Vagina (tissue), 2 donors: ENCODE results near the gene SUGP2. TPM values are rescaled to one million over a fixed set of nuclear protein-coding genes. Genes with fewer than 3 reads are reported as not detected.

ENCODE experiments used
- DNase-seq, 2 donors: peaks; one replicate each; pipeline ENCODE4 v3.0.0-alpha.2; 2017; ENCODE audit errors: extremely low spot score in 2 of 2
- H3K27ac ChIP-seq: fragments of 200-600 bp; sonication (generic); one replicate; pipeline ENCODE4 v1.5.1; 2019
- H3K27me3 ChIP-seq: fragments of 200-600 bp; sonication (generic); one replicate; pipeline ENCODE4 v1.5.1; 2019
- H3K36me3 ChIP-seq, 2 donors: fragments of 200-600 bp; sonication (generic); one replicate each; pipeline ENCODE4 v1.5.1; 2017 to 2019
- H3K4me1 ChIP-seq: fragments of 200-600 bp; sonication (generic); one replicate; pipeline ENCODE4 v1.5.1; 2019
- H3K4me3 ChIP-seq, 2 donors: fragments of 200-600 bp; sonication (generic); 1 replicate in 1 of 2; 2 replicates in 1 of 2; pipeline ENCODE4 v1.5.1; 2016 to 2019
- H3K9me3 ChIP-seq: fragments of 200-600 bp; sonication (generic); one replicate; pipeline ENCODE4 v1.5.1; 2019
- CTCF ChIP-seq, 3 experiments: fragments of 450-650 bp in 2 of 3; fragments of 200-600 bp in 1 of 3; sonication (generic) in 1 of 3; IDR thresholded peaks; one replicate each; pipeline ENCODE4 v1.5.1; 2017 to 2019; ENCODE audit warnings: antibody characterized with exemption in 3 of 3, mild to moderate bottlenecking in 2 of 3, moderate library complexity in 2 of 3
- POLR2A ChIP-seq, 2 donors: fragments of 450-650 bp; IDR thresholded peaks; one replicate each; pipeline ENCODE4 v1.6.1; 2017; ENCODE audit warnings: antibody characterized with exemption in 2 of 2, mild to moderate bottlenecking in 2 of 2, moderate library complexity in 2 of 2
- POLR2AphosphoS5 ChIP-seq, 2 donors: sonication (generic); formaldehyde crosslinking; IDR thresholded peaks; one replicate each; pipeline ENCODE4 v1.9.0; 2017; ENCODE audit warnings: antibody characterized with exemption in 2 of 2, mild to moderate bottlenecking in 2 of 2, low read depth in 1 of 2; ENCODE audit not compliant: insufficient read depth in 1 of 2
- intact Hi-C: fragments of 100-400 bp; cut with DNase I; formaldehyde crosslinking; loops from one replicate; pipeline ENCODE4 v1.15.1; 2023
- total RNA-seq: library from RNA; depleted of rRNA; stranded (reverse); fragments of >200 nt; gene quantifications from one replicate; pipeline ENCODE4 v1.2.3, GENCODE V29; 2016

Gene SUGP2
- total RNA-seq, 1 donor from 2014 or later, result 57.9 TPM

GRCh38 chr19:19076476-19076875, 43.2 kb upstream of the SUGP2 start:
- H3K4me1 ChIP-seq, result no peaks in the 10 kb centered on the region
- no peak for DNase-seq
- no peaks in the 10 kb centered on the region for H3K27me3 ChIP-seq
- H3K9me3 ChIP-seq, result no peaks in the 10 kb centered on the region
- no peaks in the 10 kb centered on the region for H3K36me3 ChIP-seq
- no peak overlapping the region for H3K4me3 ChIP-seq
- no peak overlapping the region for H3K27ac ChIP-seq
- no peak for TF ChIP-seq POLR2AphosphoS5 (IDR thresholded peaks at IDR 0.05; ENCODE audit: insufficient read depth in 1 of 2, low read depth in 1 of 2)
- intact Hi-C loops, result no loop called here

- Histone ChIP-seq H3K36me3 (no peaks in the 10 kb centered on the region), H3K27ac (no peak overlapping the region), H3K4me3 (no peak overlapping the region), H3K9me3 (no peaks in the 10 kb centered on the region), H3K27me3 (no peaks in the 10 kb centered on the region), H3K4me1 (no peaks in the 10 kb centered on the region)
- intact Hi-C loops, result no loop called here
- no peak for DNase-seq
- TF ChIP-seq POLR2A (IDR thresholded peaks at IDR 0.05), result no peak
- TF ChIP-seq CTCF (IDR thresholded peaks at IDR 0.05), result no peak
- TF ChIP-seq POLR2AphosphoS5 (IDR thresholded peaks at IDR 0.05; ENCODE audit: insufficient read depth in 1 of 2, low read depth in 1 of 2), result no peak
These were observed 41.8 kb upstream of the SUGP2 start for GRCh38 chr19:19075126-19075525.

GRCh38 chr19:19074196-19074882, 41.0 kb upstream of the SUGP2 start:
- no peak for DNase-seq
- Histone ChIP-seq H3K27me3 (no peaks in the 10 kb centered on the region), H3K4me1 (peaks cover 3% of the 10 kb centered on the region), H3K9me3 (no peaks in the 10 kb centered on the region), H3K27ac (no peak overlapping the region), H3K4me3 (no peak overlapping the region), H3K36me3 (no peaks in the 10 kb centered on the region)
- intact Hi-C loops, result no loop called here
- no peak for TF ChIP-seq POLR2AphosphoS5 (IDR thresholded peaks at IDR 0.05; ENCODE audit: insufficient read depth in 1 of 2, low read depth in 1 of 2)
- no peak for TF ChIP-seq CTCF (IDR thresholded peaks at IDR 0.05)
- no peak for TF ChIP-seq POLR2A (IDR thresholded peaks at IDR 0.05)

- H3K27ac ChIP-seq, result no peak overlapping the region
- peaks cover 18% of the 10 kb centered on the region for H3K4me1 ChIP-seq
- H3K36me3 ChIP-seq, result no peaks in the 10 kb centered on the region
- DNase-seq, result no peak
- no peaks in the 10 kb centered on the region for H3K27me3 ChIP-seq
- TF ChIP-seq POLR2AphosphoS5 (IDR thresholded peaks at IDR 0.05; ENCODE audit: insufficient read depth in 1 of 2, low read depth in 1 of 2) (no peak), CTCF (IDR thresholded peaks at IDR 0.05) (no peak), POLR2A (IDR thresholded peaks at IDR 0.05) (no peak)
- H3K9me3 ChIP-seq, result no peaks in the 10 kb centered on the region
- no peak overlapping the region for H3K4me3 ChIP-seq
- intact Hi-C loops, result no loop called here
These were observed 38.6 kb upstream of the SUGP2 start for GRCh38 chr19:19071897-19072296.

GRCh38 chr19:19068659-19069654, 35.6 kb upstream of the SUGP2 start:
- Histone ChIP-seq H3K27me3 (no peaks in the 10 kb centered on the region), H3K4me3 (no peak overlapping the region), H3K36me3 (no peaks in the 10 kb centered on the region), H3K27ac (no peak overlapping the region), H3K9me3 (no peaks in the 10 kb centered on the region), H3K4me1 (peaks cover 30% of the 10 kb centered on the region)
- DNase-seq, result no peak
- TF ChIP-seq POLR2A (IDR thresholded peaks at IDR 0.05), result no peak
- TF ChIP-seq CTCF (IDR thresholded peaks at IDR 0.05), result no peak
- no peak for TF ChIP-seq POLR2AphosphoS5 (IDR thresholded peaks at IDR 0.05; ENCODE audit: insufficient read depth in 1 of 2, low read depth in 1 of 2)
- intact Hi-C loops, result no loop called here
